ENCODE measurements around the gene MAPK12.

The MAPK12 gene

DNA sequence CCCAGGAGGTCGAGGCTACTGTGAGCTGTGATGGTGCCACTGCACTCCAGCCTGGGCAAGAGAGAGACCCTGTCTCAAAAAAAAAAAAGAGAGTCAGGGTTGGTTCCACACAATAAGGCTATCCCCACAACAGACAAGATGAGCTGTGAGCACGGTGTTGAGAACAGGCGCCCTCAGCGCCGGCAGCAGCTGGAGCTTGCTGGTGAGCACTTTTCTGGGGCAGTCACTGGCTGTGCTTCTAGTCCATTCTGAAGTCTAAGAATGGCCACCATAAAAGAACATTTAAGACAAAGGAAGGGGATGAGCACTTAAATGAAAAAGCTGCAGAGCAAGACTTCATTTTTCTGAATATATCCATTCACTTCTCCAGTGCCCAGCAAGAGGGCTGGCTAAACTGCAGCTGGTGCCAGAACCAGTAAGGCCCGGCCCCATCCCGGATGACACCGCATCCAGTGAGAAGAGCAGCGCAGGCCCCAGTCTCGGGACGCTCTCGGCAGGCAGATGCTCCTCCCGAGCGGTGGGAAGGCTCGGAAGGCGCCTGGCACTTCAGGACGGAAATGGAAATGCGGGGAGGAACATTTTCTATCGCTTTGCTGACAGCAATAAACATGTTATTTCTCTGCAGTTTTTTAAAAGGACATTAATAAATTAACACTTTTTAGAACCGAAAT, 28.9 kb downstream of the MAPK12 start:
- no peak overlapping the region for H3K27ac ChIP-seq
- TF ChIP-seq, protein P1, sequence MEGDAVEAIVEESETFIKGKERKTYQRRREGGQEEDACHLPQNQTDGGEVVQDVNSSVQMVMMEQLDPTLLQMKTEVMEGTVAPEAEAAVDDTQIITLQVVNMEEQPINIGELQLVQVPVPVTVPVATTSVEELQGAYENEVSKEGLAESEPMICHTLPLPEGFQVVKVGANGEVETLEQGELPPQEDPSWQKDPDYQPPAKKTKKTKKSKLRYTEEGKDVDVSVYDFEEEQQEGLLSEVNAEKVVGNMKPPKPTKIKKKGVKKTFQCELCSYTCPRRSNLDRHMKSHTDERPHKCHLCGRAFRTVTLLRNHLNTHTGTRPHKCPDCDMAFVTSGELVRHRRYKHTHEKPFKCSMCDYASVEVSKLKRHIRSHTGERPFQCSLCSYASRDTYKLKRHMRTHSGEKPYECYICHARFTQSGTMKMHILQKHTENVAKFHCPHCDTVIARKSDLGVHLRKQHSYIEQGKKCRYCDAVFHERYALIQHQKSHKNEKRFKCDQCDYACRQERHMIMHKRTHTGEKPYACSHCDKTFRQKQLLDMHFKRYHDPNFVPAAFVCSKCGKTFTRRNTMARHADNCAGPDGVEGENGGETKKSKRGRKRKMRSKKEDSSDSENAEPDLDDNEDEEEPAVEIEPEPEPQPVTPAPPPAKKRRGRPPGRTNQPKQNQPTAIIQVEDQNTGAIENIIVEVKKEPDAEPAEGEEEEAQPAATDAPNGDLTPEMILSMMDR (conservative IDR thresholded peaks at IDR 0.05), result no peak
- no peak for TF ChIP-seq ZFX (IDR thresholded peaks at IDR 0.05)

DNA sequence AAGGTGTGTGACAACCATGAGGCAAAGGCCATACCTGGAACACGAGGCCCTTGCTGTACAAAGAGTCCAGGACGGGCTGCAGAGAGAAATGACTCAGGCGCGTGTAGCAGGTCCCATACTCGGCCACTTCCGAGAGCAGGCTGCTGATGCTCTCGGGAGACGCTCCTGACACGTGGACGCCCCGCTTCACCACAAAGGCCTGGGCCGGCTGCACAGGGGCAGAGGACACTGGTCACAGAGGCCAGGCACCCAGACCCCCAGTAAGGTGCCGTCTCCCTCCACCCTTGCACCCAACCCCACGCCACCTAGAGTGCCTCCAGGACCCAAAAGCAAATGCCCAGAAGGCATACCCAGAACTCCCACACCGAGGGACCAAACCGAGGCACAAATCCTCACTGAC, 32.1 kb downstream of the MAPK12 start:
- TF ChIP-seq ZFX (IDR thresholded peaks at IDR 0.05), result no peak
- TF ChIP-seq, protein P1 (conservative IDR thresholded peaks at IDR 0.05), result no peak
- no peak overlapping the region for H3K27ac ChIP-seq

DNA sequence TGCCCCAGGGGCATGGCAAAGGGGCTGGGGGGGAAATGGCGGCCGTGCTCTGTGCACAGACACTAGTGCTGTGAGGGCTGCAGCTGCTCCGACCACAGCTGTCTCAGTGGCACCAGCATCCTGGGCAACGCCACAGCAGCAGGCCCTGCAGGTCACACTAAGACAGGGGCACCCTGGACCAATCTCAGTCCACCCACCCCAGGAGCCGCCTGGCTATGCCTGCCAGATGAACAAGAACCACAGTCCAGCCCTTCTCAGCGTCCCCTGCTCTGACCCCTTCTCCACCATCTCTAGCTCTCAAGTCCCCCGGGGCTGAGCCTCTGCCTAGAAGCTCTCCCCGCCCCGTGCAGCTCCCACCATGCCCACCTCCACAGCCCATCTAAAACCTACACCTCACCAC, 33.1 kb downstream of the MAPK12 start:
- TF ChIP-seq, protein P1 (conservative IDR thresholded peaks at IDR 0.05), result no peak
- TF ChIP-seq ZFX (IDR thresholded peaks at IDR 0.05), result no peak
- H3K27ac ChIP-seq, result no peak overlapping the region

DNA sequence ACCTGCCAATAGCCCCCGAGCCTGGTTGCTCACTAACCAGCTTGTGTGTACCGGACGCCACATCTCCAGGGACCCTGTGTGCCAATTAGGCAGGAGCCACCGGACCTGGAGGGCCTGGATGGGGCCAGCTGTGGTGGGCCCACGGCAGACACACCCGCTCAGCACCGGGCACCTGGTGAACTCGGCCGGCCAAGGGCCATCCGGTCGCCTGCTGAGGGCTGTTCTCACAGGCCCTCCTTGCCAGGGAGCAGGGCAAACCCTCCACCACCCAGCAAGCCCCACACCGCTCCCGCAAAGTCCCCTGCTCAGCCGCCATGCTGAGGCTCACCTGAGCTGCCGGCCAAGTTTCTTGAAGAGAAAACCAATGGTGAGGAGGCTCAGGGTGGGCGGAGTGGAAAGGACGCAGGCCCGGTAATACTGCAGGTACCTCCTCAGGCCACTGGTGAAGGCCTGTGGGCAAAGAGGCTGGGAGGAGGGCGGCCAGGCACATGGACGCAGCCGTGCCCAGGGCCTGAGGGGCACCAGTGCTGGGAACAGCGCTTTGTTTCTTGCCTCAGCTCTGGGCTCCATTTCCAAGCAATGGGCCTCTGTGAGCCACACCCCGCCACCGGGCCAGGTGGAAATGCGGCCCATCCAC, 33.8 kb downstream of the MAPK12 start:
- H3K27ac ChIP-seq, result no peak overlapping the region
- TF ChIP-seq, protein P1 (conservative IDR thresholded peaks at IDR 0.05), result no peak
- no peak for TF ChIP-seq ZFX (IDR thresholded peaks at IDR 0.05)

DNA sequence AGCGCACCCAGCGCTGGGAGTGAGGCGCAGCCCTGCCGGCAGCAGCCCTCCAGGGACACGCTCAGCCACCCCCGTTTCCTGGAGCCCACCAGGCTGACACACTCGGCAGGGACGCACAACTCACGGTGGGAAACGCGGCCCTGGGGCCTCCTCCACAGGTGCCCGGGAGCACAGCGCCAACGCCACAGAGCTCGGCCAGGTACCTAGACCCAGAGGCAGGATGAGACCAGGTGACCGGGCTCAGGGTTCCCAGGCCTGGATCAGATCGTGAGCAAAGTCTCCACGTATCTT, 34.7 kb downstream of the MAPK12 start:
- no peak overlapping the region for H3K27ac ChIP-seq
- TF ChIP-seq, protein P1 (conservative IDR thresholded peaks at IDR 0.05), result no peak
- TF ChIP-seq ZFX (IDR thresholded peaks at IDR 0.05), result no peak

DNA sequence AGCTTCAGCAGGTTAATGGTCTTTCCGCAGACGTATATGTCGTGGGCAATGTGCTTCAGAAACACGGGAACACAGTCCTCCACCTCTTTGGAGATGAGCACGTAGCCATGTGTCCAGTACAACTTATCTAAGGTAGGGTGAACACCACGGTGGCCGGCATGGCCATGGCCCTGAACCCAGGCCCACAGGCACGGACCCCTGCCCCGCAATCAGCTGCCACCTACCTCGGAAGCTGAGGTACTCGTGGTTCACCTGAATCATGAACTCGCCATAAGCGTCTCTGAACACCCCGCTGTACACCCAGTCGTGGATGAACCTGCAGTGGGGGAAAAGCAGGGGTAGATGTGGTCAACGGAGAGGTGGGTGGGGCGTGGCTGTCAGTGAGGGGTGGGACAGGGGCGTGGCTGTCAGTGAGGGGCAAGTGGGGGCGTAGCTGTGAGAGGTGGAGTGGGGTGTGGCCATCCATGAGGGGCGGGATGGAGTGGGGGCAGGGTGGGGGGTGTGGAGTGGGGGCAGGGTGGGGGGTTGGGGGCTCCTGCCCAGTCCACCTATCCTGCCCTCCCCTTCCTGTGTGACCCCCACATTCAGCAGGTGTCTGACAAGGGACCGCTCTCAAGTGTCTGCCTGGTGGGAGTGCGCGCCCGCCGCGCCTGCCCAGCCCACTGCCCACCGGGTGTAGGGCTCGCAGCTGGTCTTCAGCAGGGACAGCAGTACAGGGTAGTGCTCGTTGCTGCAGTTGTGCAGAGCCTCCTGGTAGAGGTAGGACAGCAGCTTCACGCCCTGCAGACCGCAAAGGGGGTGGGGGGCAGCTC, 35.2 kb downstream of the MAPK12 start:
- TF ChIP-seq ZFX (IDR thresholded peaks at IDR 0.05), result no peak
- TF ChIP-seq, protein P1 (conservative IDR thresholded peaks at IDR 0.05), result no peak
- no peak overlapping the region for H3K27ac ChIP-seq
